ENCODE data around the gene ERICH2.

DNA sequence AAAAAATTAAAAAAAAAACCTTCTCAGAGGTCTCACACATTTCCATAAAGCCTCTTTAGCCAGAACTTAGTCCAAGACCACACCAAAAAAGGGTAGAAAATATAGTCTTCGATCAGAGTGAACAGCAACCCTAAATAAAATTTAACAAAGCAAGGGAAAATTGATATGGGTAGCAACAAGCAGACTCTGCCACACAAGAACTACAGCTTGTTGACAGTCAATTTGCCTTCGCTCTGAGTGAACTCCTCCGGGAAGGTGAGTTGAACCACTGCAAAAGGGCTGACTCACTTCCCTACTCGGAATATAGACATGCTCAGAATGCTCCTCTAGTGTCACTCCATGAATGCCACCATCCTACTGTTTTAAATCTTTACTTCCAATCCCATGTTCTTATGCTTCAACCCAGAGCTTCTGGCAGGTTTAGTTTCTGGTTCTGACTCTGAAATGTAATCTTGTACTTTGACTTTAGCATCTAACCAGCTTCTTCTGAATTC, 70.6 kb downstream of the ERICH2 start:
- TF ChIP-seq GATA2 (IDR thresholded peaks at IDR 0.05; ENCODE audit: low read depth, low read length) (no peak), GATA3 (IDR thresholded peaks at IDR 0.05; ENCODE audit: low read depth, low read length) (no peak)

Measured in SH-SY5Y (cell line).